GM12878 (cell line): Measurements from ENCODE around the gene RCC1. TPM values are rescaled to one million over a fixed set of nuclear protein-coding genes. Genes with fewer than 3 reads are reported as not detected.
A peak's percentile ranks its signal among the peaks of the same experiment; 100 is the strongest.

Experiments
- CBX3 ChIP-seq: fragments of 200-600 bp; sonication (generic); IDR thresholded peaks from 2 replicates; pipeline ENCODE4 v1.6.1; 2016; ENCODE audit warnings: low read depth, borderline replicate concordance
- CEBPB ChIP-seq, 2 experiments: fragments of 150-350 bp in 1 of 2; IDR thresholded peaks; 2 replicates each; pipeline ENCODE4 v1.6.1; 2012 to 2014; ENCODE audit warnings: low read depth in 2 of 2, low read length in 2 of 2, borderline replicate concordance in 1 of 2, inconsistent platforms in 1 of 2
- CHD1 ChIP-seq: IDR thresholded peaks from 2 replicates; pipeline ENCODE4 v1.6.1; 2012; ENCODE audit warnings: low read depth, low read length, improper control_type of control experiment
- CHD4 ChIP-seq: fragments of 200-600 bp; sonication (generic); IDR thresholded peaks from 2 replicates; pipeline ENCODE4 v1.6.1; 2016; ENCODE audit warnings: mild to moderate bottlenecking
- CREB1 ChIP-seq: IDR thresholded peaks from 2 replicates; pipeline ENCODE4 v1.6.1; 2012; ENCODE audit warnings: low read depth, mild to moderate bottlenecking, inconsistent platforms
- CTCF ChIP-seq, 3 experiments: IDR thresholded peaks in 2 of 3; conservative IDR thresholded peaks in 1 of 3; 2 replicates each; pipeline ENCODE4 v1.5.1; 2011; ENCODE audit warnings: low read depth in 3 of 3, low read length in 3 of 3, mild to moderate bottlenecking in 3 of 3, control low read depth in 2 of 3, moderate library complexity in 2 of 3, inconsistent platforms in 1 of 3, mixed read lengths in 1 of 3; ENCODE audit not compliant: control insufficient read depth in 2 of 3, insufficient read depth in 1 of 3; ENCODE audit errors: extremely low read depth in 1 of 3
- FOS ChIP-seq: IDR thresholded peaks from 3 replicates; pipeline ENCODE4 v1.6.1; 2011; ENCODE audit warnings: borderline replicate concordance; ENCODE audit not compliant: insufficient read length; ENCODE audit errors: extremely low read depth
- MTA2 ChIP-seq: fragments of 450-650 bp; IDR thresholded peaks from 2 replicates; pipeline ENCODE4 v1.6.1; 2016; ENCODE audit warnings: low read depth, mild to moderate bottlenecking, moderate library complexity
- POU2F2 ChIP-seq: IDR thresholded peaks from 3 replicates; pipeline ENCODE4 v1.6.1; 2011; ENCODE audit warnings: low read depth, mild to moderate bottlenecking, low read length, borderline replicate concordance
- RCOR1 ChIP-seq: conservative IDR thresholded peaks from 2 replicates; pipeline ENCODE4 v1.6.1; 2012; ENCODE audit warnings: low read depth, low read length, improper control_type of control experiment
- RFX5 ChIP-seq: IDR thresholded peaks from 2 replicates; pipeline ENCODE4 v1.6.1; 2011; ENCODE audit warnings: low read depth, low read length, improper control_type of control experiment
- SIN3A ChIP-seq: IDR thresholded peaks from 2 replicates; pipeline ENCODE4 v1.6.1; 2012; ENCODE audit warnings: low read depth, low read length, improper control_type of control experiment
- SMARCA5 ChIP-seq: fragments of 450-650 bp; IDR thresholded peaks from 2 replicates; pipeline ENCODE4 v1.6.1; 2017; ENCODE audit warnings: mild to moderate bottlenecking
- SMC3 ChIP-seq: IDR thresholded peaks from 2 replicates; pipeline ENCODE4 v1.6.1; 2011; ENCODE audit warnings: low read length, improper control_type of control experiment, borderline replicate concordance
- STAT1 ChIP-seq: fragments of 450-650 bp; conservative IDR thresholded peaks from 2 replicates; pipeline ENCODE4 v1.6.1; 2014; ENCODE audit warnings: antibody characterized with exemption, mild to moderate bottlenecking
- TARDBP ChIP-seq: IDR thresholded peaks from 2 replicates; pipeline ENCODE4 v1.6.1; 2016; ENCODE audit warnings: borderline replicate concordance
- TCF12 ChIP-seq: IDR thresholded peaks from 2 replicates; pipeline ENCODE4 v1.6.1; 2011; ENCODE audit warnings: low read depth, mild to moderate bottlenecking, low read length
- polyA plus RNA-seq, 11 experiments: library from polyadenylated mRNA; depleted of rRNA in 4 of 11; unstranded in 6 of 11; stranded (reverse) in 5 of 11; fragments of >200 nt; fragmentation: Nextera tagmentation in 4 of 11; fragmentation: Illumina TruSeq in 1 of 11; extraction: Ambion mirVana in 4 of 11; extraction: Trizol in 1 of 11; gene quantifications; 1 replicate in 1 of 11; 2 replicates in 10 of 11; pipeline versions ENCODE4 v1.2.1 to v1.2.3, GENCODE V29; 2011 to 2016; ENCODE audit warnings: inconsistent platforms in 2 of 11, missing spikeins in 2 of 11, low read depth in 1 of 11
- total RNA-seq, 4 experiments: library from RNA; depleted of rRNA in 3 of 4; stranded (reverse); fragments of >200 nt in 3 of 4; fragmentation: Illumina TruSeq in 1 of 4; extraction: Trizol in 1 of 4; gene quantifications; 2 replicates each; pipeline versions ENCODE4 v1.2.1 to v1.2.3, GENCODE V29; 2013 to 2021
- TF ChIP-seq, protein P1 (sequence below): IDR thresholded peaks from 2 replicates; pipeline ENCODE4 v1.6.1; 2011; ENCODE audit warnings: mild to moderate bottlenecking, low read depth, low read length, moderate library complexity; ENCODE audit not compliant: insufficient replicate concordance
- TF ChIP-seq, protein P2 (sequence below): fragments of 450-650 bp; IDR thresholded peaks from 2 replicates; pipeline ENCODE4 v1.6.1; 2014; ENCODE audit warnings: mild to moderate bottlenecking
- TF ChIP-seq, protein P3 (sequence below): IDR thresholded peaks from 2 replicates; pipeline ENCODE4 v1.6.1; 2012; ENCODE audit warnings: low read depth, low read length, improper control_type of control experiment
- TF ChIP-seq, protein P4 (sequence below): fragments of 450-650 bp; formaldehyde crosslinking; IDR thresholded peaks from 2 replicates; pipeline ENCODE4 v1.4.0; 2020; ENCODE audit warnings: mild to moderate bottlenecking, moderate library complexity

Gene RCC1
- total and polyA plus RNA-seq, 10 of the 15 experiments (the other 5 are each of a cell fraction or from before 2014, with no cell fraction given), result 8.3 to 99.4 (median 74.6) TPM

DNA sequence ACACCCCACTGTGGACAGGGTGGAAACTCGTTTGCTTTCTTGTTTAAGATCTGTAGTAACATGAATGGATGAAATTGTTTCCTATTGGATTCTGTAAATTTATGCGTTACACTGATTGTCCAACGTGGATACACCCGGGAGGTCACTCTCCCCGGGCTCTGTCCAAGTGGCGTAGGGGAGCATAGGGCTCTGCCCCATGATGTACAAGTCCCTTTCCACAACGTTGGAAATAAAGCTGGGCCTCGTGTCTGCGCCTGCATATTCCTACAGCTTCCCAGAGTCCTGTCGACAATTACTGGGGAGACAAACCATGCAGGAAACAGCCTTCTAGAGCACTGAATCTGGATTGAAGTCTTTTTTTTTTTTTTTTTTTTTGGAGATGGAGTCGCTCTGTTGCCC, 1.4 kb downstream of the RCC1 start (continued):
- TF ChIP-seq CTCF (IDR thresholded peaks at IDR 0.05 in 2 of 3, conservative IDR thresholded peaks at IDR 0.05 in 1 of 3; ENCODE audit: control insufficient read depth in 2 of 3, extremely low read depth in 1 of 3, insufficient read depth in 1 of 3, low read depth in 3 of 3, low read length in 3 of 3) (no peak), CREB1 (no peak), SMARCA5 (no peak), RFX5 (no peak), CBX3 (no peak), MTA2 (no peak), CHD1 (no peak), STAT1 (no peak), SIN3A (peak; percentile 13; the same call in 1 of the 2 replicates), POU2F2 (no peak; the same call in 2 of the 3 replicates), TARDBP (no peak), CHD4 (no peak), SMC3 (no peak), CEBPB (IDR thresholded peaks at IDR 0.05; ENCODE audit: borderline replicate concordance in 1 of 2, low read depth in 2 of 2, low read length in 2 of 2) (no peak), RCOR1 (no peak), FOS (no peak), TCF12 (no peak)
- TF ChIP-seq, protein P1, sequence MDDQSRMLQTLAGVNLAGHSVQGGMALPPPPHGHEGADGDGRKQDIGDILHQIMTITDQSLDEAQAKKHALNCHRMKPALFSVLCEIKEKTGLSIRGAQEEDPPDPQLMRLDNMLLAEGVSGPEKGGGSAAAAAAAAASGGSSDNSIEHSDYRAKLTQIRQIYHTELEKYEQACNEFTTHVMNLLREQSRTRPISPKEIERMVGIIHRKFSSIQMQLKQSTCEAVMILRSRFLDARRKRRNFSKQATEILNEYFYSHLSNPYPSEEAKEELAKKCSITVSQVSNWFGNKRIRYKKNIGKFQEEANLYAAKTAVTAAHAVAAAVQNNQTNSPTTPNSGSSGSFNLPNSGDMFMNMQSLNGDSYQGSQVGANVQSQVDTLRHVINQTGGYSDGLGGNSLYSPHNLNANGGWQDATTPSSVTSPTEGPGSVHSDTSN, result no peak
- TF ChIP-seq, protein P2, sequence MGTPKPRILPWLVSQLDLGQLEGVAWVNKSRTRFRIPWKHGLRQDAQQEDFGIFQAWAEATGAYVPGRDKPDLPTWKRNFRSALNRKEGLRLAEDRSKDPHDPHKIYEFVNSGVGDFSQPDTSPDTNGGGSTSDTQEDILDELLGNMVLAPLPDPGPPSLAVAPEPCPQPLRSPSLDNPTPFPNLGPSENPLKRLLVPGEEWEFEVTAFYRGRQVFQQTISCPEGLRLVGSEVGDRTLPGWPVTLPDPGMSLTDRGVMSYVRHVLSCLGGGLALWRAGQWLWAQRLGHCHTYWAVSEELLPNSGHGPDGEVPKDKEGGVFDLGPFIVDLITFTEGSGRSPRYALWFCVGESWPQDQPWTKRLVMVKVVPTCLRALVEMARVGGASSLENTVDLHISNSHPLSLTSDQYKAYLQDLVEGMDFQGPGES, result no peak
- TF ChIP-seq, protein P3, sequence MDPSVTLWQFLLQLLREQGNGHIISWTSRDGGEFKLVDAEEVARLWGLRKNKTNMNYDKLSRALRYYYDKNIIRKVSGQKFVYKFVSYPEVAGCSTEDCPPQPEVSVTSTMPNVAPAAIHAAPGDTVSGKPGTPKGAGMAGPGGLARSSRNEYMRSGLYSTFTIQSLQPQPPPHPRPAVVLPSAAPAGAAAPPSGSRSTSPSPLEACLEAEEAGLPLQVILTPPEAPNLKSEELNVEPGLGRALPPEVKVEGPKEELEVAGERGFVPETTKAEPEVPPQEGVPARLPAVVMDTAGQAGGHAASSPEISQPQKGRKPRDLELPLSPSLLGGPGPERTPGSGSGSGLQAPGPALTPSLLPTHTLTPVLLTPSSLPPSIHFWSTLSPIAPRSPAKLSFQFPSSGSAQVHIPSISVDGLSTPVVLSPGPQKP, result no peak
- TF ChIP-seq, protein P4, sequence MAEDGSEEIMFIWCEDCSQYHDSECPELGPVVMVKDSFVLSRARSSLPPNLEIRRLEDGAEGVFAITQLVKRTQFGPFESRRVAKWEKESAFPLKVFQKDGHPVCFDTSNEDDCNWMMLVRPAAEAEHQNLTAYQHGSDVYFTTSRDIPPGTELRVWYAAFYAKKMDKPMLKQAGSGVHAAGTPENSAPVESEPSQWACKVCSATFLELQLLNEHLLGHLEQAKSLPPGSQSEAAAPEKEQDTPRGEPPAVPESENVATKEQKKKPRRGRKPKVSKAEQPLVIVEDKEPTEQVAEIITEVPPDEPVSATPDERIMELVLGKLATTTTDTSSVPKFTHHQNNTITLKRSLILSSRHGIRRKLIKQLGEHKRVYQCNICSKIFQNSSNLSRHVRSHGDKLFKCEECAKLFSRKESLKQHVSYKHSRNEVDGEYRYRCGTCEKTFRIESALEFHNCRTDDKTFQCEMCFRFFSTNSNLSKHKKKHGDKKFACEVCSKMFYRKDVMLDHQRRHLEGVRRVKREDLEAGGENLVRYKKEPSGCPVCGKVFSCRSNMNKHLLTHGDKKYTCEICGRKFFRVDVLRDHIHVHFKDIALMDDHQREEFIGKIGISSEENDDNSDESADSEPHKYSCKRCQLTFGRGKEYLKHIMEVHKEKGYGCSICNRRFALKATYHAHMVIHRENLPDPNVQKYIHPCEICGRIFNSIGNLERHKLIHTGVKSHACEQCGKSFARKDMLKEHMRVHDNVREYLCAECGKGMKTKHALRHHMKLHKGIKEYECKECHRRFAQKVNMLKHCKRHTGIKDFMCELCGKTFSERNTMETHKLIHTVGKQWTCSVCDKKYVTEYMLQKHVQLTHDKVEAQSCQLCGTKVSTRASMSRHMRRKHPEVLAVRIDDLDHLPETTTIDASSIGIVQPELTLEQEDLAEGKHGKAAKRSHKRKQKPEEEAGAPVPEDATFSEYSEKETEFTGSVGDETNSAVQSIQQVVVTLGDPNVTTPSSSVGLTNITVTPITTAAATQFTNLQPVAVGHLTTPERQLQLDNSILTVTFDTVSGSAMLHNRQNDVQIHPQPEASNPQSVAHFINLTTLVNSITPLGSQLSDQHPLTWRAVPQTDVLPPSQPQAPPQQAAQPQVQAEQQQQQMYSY (CRISPR knock-in tag), result peak; percentile 52; the same call in 1 of the 2 replicates
